H1 (cell line): ENCODE data around the gene GATB. TPM values are rescaled to one million over a fixed set of nuclear protein-coding genes. Genes with fewer than 3 reads are reported as not detected.

Experiments used
- CTCF ChIA-PET: fragments of 300-600 bp; sonication (Branson Sonifier 250); formaldehyde crosslinking; loops from one replicate; lab custom pipeline; 2021; ENCODE audit not compliant: partially characterized antibody; lab: Charles Lee
- POLR2A ChIA-PET: fragments of 300-600 bp; sonication (Branson Sonifier 250); formaldehyde crosslinking; loops from one replicate; lab custom pipeline; 2021; ENCODE audit warnings: inconsistent platforms; ENCODE audit not compliant: partially characterized antibody; lab: Charles Lee
- DNase-seq, 2 experiments: peaks; one replicate each; pipeline versions ENCODE4 v3.0.0 to v3.0.0-alpha.2; 2010 to 2022; ENCODE audit warnings: low spot score in 2 of 2, low read depth in 1 of 2, mixed read lengths in 1 of 2
- FAIRE-seq: peaks from 2 replicates; lab custom pipeline; 2011; peaks lifted over from hg19 to GRCh38; lab: Jason Lieb, UNC
- H2AFZ ChIP-seq: 2 replicates; pipeline ENCODE4 v1.8.1; 2012; ENCODE audit warnings: low read length, inconsistent platforms
- H2AK5ac ChIP-seq: 2 replicates; pipeline ENCODE4 v1.6.1; 2013; ENCODE audit warnings: low read depth, low read length
- H2BK120ac ChIP-seq: replicated peaks from 2 replicates; pipeline ENCODE3; 2013; ENCODE audit warnings: low read depth, low read length, inconsistent platforms
- H2BK12ac ChIP-seq: 2 replicates; pipeline ENCODE4 v1.6.1; 2013; ENCODE audit warnings: low read depth, low read length
- H2BK15ac ChIP-seq: 2 replicates; pipeline ENCODE4 v1.6.1; 2013; ENCODE audit warnings: low read length
- H2BK20ac ChIP-seq: 2 replicates; pipeline ENCODE4 v1.6.1; 2013; ENCODE audit warnings: low read length
- H2BK5ac ChIP-seq: 2 replicates; pipeline ENCODE4 v1.6.1; 2013; ENCODE audit warnings: low read depth, low read length
- H3K14ac ChIP-seq: 2 replicates; pipeline ENCODE4 v1.6.1; 2013; ENCODE audit warnings: inconsistent platforms; ENCODE audit not compliant: insufficient read length
- H3K18ac ChIP-seq: 2 replicates; pipeline ENCODE4 v1.6.1; 2013; ENCODE audit warnings: low read length; ENCODE audit errors: extremely low read depth
- H3K23ac ChIP-seq: 2 replicates; pipeline ENCODE4 v1.6.1; 2013; ENCODE audit warnings: inconsistent platforms; ENCODE audit not compliant: insufficient read length
- H3K23me2 ChIP-seq: 2 replicates; pipeline ENCODE4 v1.6.1; 2013; ENCODE audit warnings: low read depth, low read length
- H3K27ac ChIP-seq: 2 replicates; pipeline ENCODE4 v1.6.1; 2011; ENCODE audit warnings: low read depth, low read length, inconsistent platforms
- H3K27me3 ChIP-seq, 4 experiments: replicated peaks in 1 of 4; 1 replicate in 1 of 4; 2 replicates in 3 of 4; pipeline versions ENCODE4 v1.6.1 to v1.8.1; 2011 to 2013; ENCODE audit warnings: low read length in 3 of 4, mild to moderate bottlenecking in 3 of 4, inconsistent platforms in 2 of 4, mixed read lengths in 2 of 4, moderate library complexity in 1 of 4; ENCODE audit not compliant: control insufficient read depth in 3 of 4, insufficient read depth in 3 of 4; ENCODE audit errors: extremely low read depth in 1 of 4
- H3K36me3 ChIP-seq, 4 experiments: 2 replicates each; pipeline versions ENCODE4 v1.6.1 to v1.8.1; 2011 to 2013; ENCODE audit warnings: mild to moderate bottlenecking in 4 of 4, low read length in 3 of 4, moderate library complexity in 2 of 4, control low read depth in 1 of 4, inconsistent platforms in 1 of 4; ENCODE audit not compliant: insufficient read depth in 4 of 4, control insufficient read depth in 2 of 4
- H3K4ac ChIP-seq: replicated peaks from 2 replicates; pipeline ENCODE3; 2013; ENCODE audit warnings: low read length, low read depth, mixed read lengths, inconsistent platforms; ENCODE audit not compliant: insufficient read length
- H3K4me1 ChIP-seq, 4 experiments: replicated peaks in 1 of 4; 1 replicate in 1 of 4; 2 replicates in 3 of 4; pipeline versions ENCODE4 v1.6.1 to v1.8.1; 2011 to 2013; ENCODE audit warnings: low read length in 3 of 4, inconsistent platforms in 2 of 4, mixed read lengths in 1 of 4; ENCODE audit not compliant: insufficient read depth in 4 of 4, control insufficient read depth in 3 of 4
- H3K4me2 ChIP-seq, 2 experiments: 2 replicates each; pipeline versions ENCODE4 v1.6.1 to v1.8.1; 2011 to 2013; ENCODE audit warnings: low read depth in 2 of 2, low read length in 2 of 2, control low read depth in 1 of 2, inconsistent platforms in 1 of 2, mild to moderate bottlenecking in 1 of 2; ENCODE audit not compliant: insufficient read depth in 1 of 2
- H3K4me3 ChIP-seq, 4 experiments: fragments of 200-600, 300-600 bp in 1 of 4; sonication (generic), shearing (Covaris generic), sonication (Bioruptor Twin) in 1 of 4; 2 replicates each; pipeline versions ENCODE4 v1.5.1 to v1.8.1; 2011 to 2016; ENCODE audit warnings: low read length in 4 of 4, low read depth in 3 of 4, control low read depth in 2 of 4, inconsistent platforms in 2 of 4, mild to moderate bottlenecking in 2 of 4, mixed read lengths in 1 of 4, moderate library complexity in 1 of 4; ENCODE audit not compliant: insufficient read depth in 2 of 4; ENCODE audit errors: extremely low read depth in 1 of 4
- H3K56ac ChIP-seq: replicated peaks from 2 replicates; pipeline ENCODE3; 2013; ENCODE audit warnings: low read depth, mild to moderate bottlenecking, mixed read lengths, low read length, inconsistent platforms; ENCODE audit not compliant: insufficient read length
- H3K79me1 ChIP-seq: 2 replicates; pipeline ENCODE4 v1.6.1; 2013; ENCODE audit warnings: low read depth, low read length, control low read depth
- H3K79me2 ChIP-seq, 2 experiments: 2 replicates each; pipeline versions ENCODE4 v1.6.1 to v1.8.1; 2012 to 2013; ENCODE audit warnings: low read length in 2 of 2, mild to moderate bottlenecking in 2 of 2, inconsistent platforms in 1 of 2; ENCODE audit not compliant: insufficient read depth in 2 of 2, control insufficient read depth in 1 of 2
- H3K9ac ChIP-seq, 4 experiments: replicated peaks in 1 of 4; 1 replicate in 1 of 4; 2 replicates in 3 of 4; pipeline versions ENCODE4 v1.6.1 to v1.8.1; 2011 to 2013; ENCODE audit warnings: low read depth in 3 of 4, low read length in 3 of 4, control low read depth in 2 of 4, mild to moderate bottlenecking in 2 of 4, moderate library complexity in 2 of 4, inconsistent platforms in 1 of 4; ENCODE audit errors: extremely low read depth in 1 of 4
- H3K9me3 ChIP-seq, 2 experiments: 2 replicates each; pipeline versions ENCODE4 v1.6.1 to v1.8.1; 2012 to 2013; ENCODE audit warnings: mild to moderate bottlenecking in 2 of 2, moderate library complexity in 2 of 2, control low read depth in 1 of 2, inconsistent platforms in 1 of 2, low read depth in 1 of 2, low read length in 1 of 2, mixed read lengths in 1 of 2; ENCODE audit not compliant: insufficient read depth in 2 of 2
- H4K20me1 ChIP-seq, 2 experiments: replicated peaks in 1 of 2; 2 replicates each; pipeline versions ENCODE3 to v1.8.1; 2011 to 2013; ENCODE audit warnings: inconsistent platforms in 2 of 2, low read length in 2 of 2, mild to moderate bottlenecking in 1 of 2; ENCODE audit not compliant: insufficient read depth in 2 of 2, control insufficient read depth in 1 of 2
- H4K5ac ChIP-seq: 2 replicates; pipeline ENCODE4 v1.6.1; 2013; ENCODE audit warnings: low read length, low read depth, mixed read lengths, inconsistent platforms; ENCODE audit not compliant: insufficient read length
- H4K8ac ChIP-seq: 2 replicates; pipeline ENCODE4 v1.8.0; 2013; ENCODE audit warnings: mild to moderate bottlenecking, moderate library complexity, low read length, inconsistent platforms; ENCODE audit not compliant: insufficient read depth; ENCODE audit errors: extremely low read depth
- H4K91ac ChIP-seq: replicated peaks from 2 replicates; pipeline ENCODE3; 2013; ENCODE audit warnings: low read length, mixed read lengths, inconsistent platforms; ENCODE audit not compliant: insufficient read length
- ASH2L ChIP-seq: fragments of 200-600, 300-600 bp; sonication (generic); IDR thresholded peaks from one replicate; pipeline ENCODE4 v1.7.1; 2017; ENCODE audit warnings: low read length
- CBX8 ChIP-seq: fragments of 300-800, 300-1000 bp; sonication (generic); IDR thresholded peaks from 2 replicates; pipeline ENCODE4 v1.7.1; 2016; ENCODE audit warnings: low read depth, low read length, borderline replicate concordance
- GTF2F1 ChIP-seq: IDR thresholded peaks from 2 replicates; pipeline ENCODE4 v1.6.1; 2012; ENCODE audit warnings: low read depth, low read length, improper control_type of control experiment, borderline replicate concordance
- HDAC6 ChIP-seq: IDR thresholded peaks from one replicate; pipeline ENCODE4 v1.7.1; 2012; ENCODE audit warnings: low read depth, mild to moderate bottlenecking, inconsistent platforms, low read length, moderate library complexity
- JUN ChIP-seq: IDR thresholded peaks from 2 replicates; pipeline ENCODE4 v1.6.1; 2011; ENCODE audit warnings: low read depth, mild to moderate bottlenecking, improper control_type of control experiment, low read length
- RNF2 ChIP-seq: fragments of 200-900, 300-1000 bp; sonication (generic); IDR thresholded peaks from 2 replicates; pipeline ENCODE4 v1.7.1; 2016; ENCODE audit warnings: borderline replicate concordance, low read depth, mild to moderate bottlenecking, antibody characterized with exemption, low read length; ENCODE audit not compliant: poor library complexity, severe bottlenecking; ENCODE audit errors: missing control alignments
- TBP ChIP-seq: IDR thresholded peaks from 2 replicates; pipeline ENCODE4 v1.6.1; 2011; ENCODE audit warnings: low read depth, low read length, improper control_type of control experiment
- ZNF274 ChIP-seq: IDR thresholded peaks from 2 replicates; pipeline ENCODE4 v1.7.0; 2012; ENCODE audit warnings: low read length, borderline replicate concordance; ENCODE audit errors: extremely low read depth
- WGBS, 2 experiments: shearing (Covaris generic) in 1 of 2; methylation state at CpG; one replicate each; pipeline versions ENCODE4 v1.1.6 to v1.1.7; 2013 to 2015; ENCODE audit warnings: low lambda C conversion rate in 2 of 2, mixed read lengths in 2 of 2, inconsistent platforms in 1 of 2, low coverage in 1 of 2, missing lambda C conversion rate in 1 of 2; ENCODE audit not compliant: insufficient replicate concordance in 2 of 2, insufficient coverage in 1 of 2, insufficient read length in 1 of 2; ENCODE audit errors: extremely low coverage in 1 of 2, missing lambda C conversion rate in 1 of 2; 5-methylcytosine and 5-hydroxymethylcytosine counted together
- polyA plus RNA-seq, 7 experiments: library from polyadenylated mRNA; depleted of rRNA in 3 of 7; stranded (reverse) in 5 of 7; unstranded in 2 of 7; fragments of >200 nt in 5 of 7; fragments of 200-250 nt in 2 of 7; gene quantifications; 1 replicate in 5 of 7; 2 replicates in 1 of 7; 4 replicates in 1 of 7; pipeline versions ENCODE4 v1.2.1 to v1.2.3, GENCODE V29; 2011 to 2013; ENCODE audit warnings: missing spikeins in 2 of 7, mixed read lengths in 2 of 7
- total RNA-seq: library from RNA; stranded (reverse); fragmentation: NEBNext Ultra II Directional; extraction: Animal tissue kit (Norgen Biotek cat#: 25700); gene quantifications from 2 replicates; pipeline ENCODE4 v1.2.1, GENCODE V29; 2021
- TF ChIP-seq, protein P1 (sequence below): IDR thresholded peaks from 2 replicates; pipeline ENCODE4 v1.6.1; 2012; ENCODE audit warnings: inconsistent platforms
- TF ChIP-seq, protein P2 (sequence below): IDR thresholded peaks from 2 replicates; pipeline ENCODE4 v1.6.1; 2012; ENCODE audit warnings: inconsistent platforms

Gene GATB
- total and polyA plus RNA-seq, 2 of the 8 experiments (the other 6 are each of a cell fraction or from before 2014, with no cell fraction given): 15.3 to 18.0 TPM

- no peaks in the 10 kb centered on the region for H3K9me3 ChIP-seq
- H3K18ac ChIP-seq: no peak overlapping the region
- CTCF ChIA-PET: no interaction called here
- H2BK20ac ChIP-seq: no peak overlapping the region
- no peak overlapping the region for H4K8ac ChIP-seq
- no peak overlapping the region for H2BK15ac ChIP-seq
- no peaks in the 10 kb centered on the region; the same call in 1 of the 2 replicates for H3K79me1 ChIP-seq
- H3K4me3 ChIP-seq: no peak overlapping the region
- FAIRE-seq (no peak), DNase-seq (no peak)
- H3K14ac ChIP-seq: no peak overlapping the region
- TF ChIP-seq HDAC6 (no peak), GTF2F1 (no peak), RNF2 (no peak), ASH2L (no peak), ZNF274 (no peak), CBX8 (no peak), JUN (no peak), TBP (no peak)
- TF ChIP-seq, protein P1, sequence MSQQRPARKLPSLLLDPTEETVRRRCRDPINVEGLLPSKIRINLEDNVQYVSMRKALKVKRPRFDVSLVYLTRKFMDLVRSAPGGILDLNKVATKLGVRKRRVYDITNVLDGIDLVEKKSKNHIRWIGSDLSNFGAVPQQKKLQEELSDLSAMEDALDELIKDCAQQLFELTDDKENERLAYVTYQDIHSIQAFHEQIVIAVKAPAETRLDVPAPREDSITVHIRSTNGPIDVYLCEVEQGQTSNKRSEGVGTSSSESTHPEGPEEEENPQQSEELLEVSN: no peak
- TF ChIP-seq, protein P2, sequence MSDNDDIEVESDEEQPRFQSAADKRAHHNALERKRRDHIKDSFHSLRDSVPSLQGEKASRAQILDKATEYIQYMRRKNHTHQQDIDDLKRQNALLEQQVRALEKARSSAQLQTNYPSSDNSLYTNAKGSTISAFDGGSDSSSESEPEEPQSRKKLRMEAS: no peak
- no peak overlapping the region for H3K4me2 ChIP-seq
- H3K27ac ChIP-seq: no peak overlapping the region
- H3K56ac ChIP-seq: no peak overlapping the region
- H4K91ac ChIP-seq: no peak overlapping the region
- H3K27me3 ChIP-seq: no peaks in the 10 kb centered on the region
- no peak overlapping the region for H3K9ac ChIP-seq
- no peak overlapping the region for H3K4ac ChIP-seq
- no peak overlapping the region for H2AFZ ChIP-seq
- no peak overlapping the region for H2BK12ac ChIP-seq
- peaks cover 0 to 2% of the 10 kb centered on the region in 2 experiments for H4K20me1 ChIP-seq
- no peak overlapping the region for H2AK5ac ChIP-seq
- 92% methylated on average over 9 of the region's 9 CpGs; no CpG with 5 or more reads in 1 of the 2 experiments for WGBS, 2 experiments
- H3K23me2 ChIP-seq: no peaks in the 10 kb centered on the region
- H3K23ac ChIP-seq: no peak overlapping the region
- no peak overlapping the region for H2BK120ac ChIP-seq
- H3K36me3 ChIP-seq: peaks cover 0 to 16% (median 7%) of the 10 kb centered on the region in 4 experiments; a peak in 5 of 8 replicates
- H3K79me2 ChIP-seq: no peaks in the 10 kb centered on the region
- no peak overlapping the region for H4K5ac ChIP-seq
- no peak overlapping the region for H2BK5ac ChIP-seq
- POLR2A ChIA-PET: no interaction called here
- H3K4me1 ChIP-seq: no peaks in the 10 kb centered on the region
Observed at GRCh38 chr4:151665785-151666127, 95.1 kb downstream of the GATB start.
